ENCODE results near the gene KRTAP10-3. TPM values are rescaled to one million over a fixed set of nuclear protein-coding genes. Genes with fewer than 3 reads are reported as not detected.

KRTAP10-3 gene
- total and polyA plus RNA-seq, 7 donors, result not detected

- intact Hi-C loops (cut with DNase I), result no loop called here
- 68 to 84% (median 79%) methylated on average over 4 of the region's 4 CpGs for WGBS, 3 donors
- Histone ChIP-seq H3K27ac (no peak overlapping the region), H3K9me3 (peaks cover 5% of the 10 kb centered on the region), H3K27me3 (ENCODE audit: insufficient read depth in 3 of 3, low read length in 2 of 3) (peaks cover 0 to 50% (median 16%) of the 10 kb centered on the region in 3 donors), H3K4me3 (no peak overlapping the region), H3K4me1 (no peaks in the 10 kb centered on the region), H3K36me3 (ENCODE audit: insufficient read depth in 1 of 2, low read depth in 1 of 2) (no peaks in the 10 kb centered on the region)
- DNase-seq, result no peak
- ATAC-seq, result no peak
- no peak for TF ChIP-seq CTCF (IDR thresholded peaks at IDR 0.05)
Observed at GRCh38 chr21:44571296-44571695, 12.7 kb upstream of the KRTAP10-3 start.

GRCh38 chr21:44569861-44570517 lies 11.4 kb upstream of the KRTAP10-3 start:
- no peaks in the 10 kb centered on the region for H3K4me1 ChIP-seq
- H3K27ac ChIP-seq, result no peak overlapping the region
- no peak for TF ChIP-seq CTCF (IDR thresholded peaks at IDR 0.05)
- ATAC-seq, result no peak
- H3K36me3 ChIP-seq (ENCODE audit: insufficient read depth in 1 of 2, low read depth in 1 of 2), result no peaks in the 10 kb centered on the region
- 85 to 91% (median 86%) methylated on average over 12 of the region's 12 CpGs for WGBS, 3 donors
- DNase-seq, result no peak
- peaks cover 0 to 41% (median 16%) of the 10 kb centered on the region in 3 donors for H3K27me3 ChIP-seq (ENCODE audit: insufficient read depth in 3 of 3, low read length in 2 of 3)
- intact Hi-C loops (cut with DNase I), result no loop called here
- peaks cover 5% of the 10 kb centered on the region for H3K9me3 ChIP-seq
- no peak overlapping the region for H3K4me3 ChIP-seq

DNA sequence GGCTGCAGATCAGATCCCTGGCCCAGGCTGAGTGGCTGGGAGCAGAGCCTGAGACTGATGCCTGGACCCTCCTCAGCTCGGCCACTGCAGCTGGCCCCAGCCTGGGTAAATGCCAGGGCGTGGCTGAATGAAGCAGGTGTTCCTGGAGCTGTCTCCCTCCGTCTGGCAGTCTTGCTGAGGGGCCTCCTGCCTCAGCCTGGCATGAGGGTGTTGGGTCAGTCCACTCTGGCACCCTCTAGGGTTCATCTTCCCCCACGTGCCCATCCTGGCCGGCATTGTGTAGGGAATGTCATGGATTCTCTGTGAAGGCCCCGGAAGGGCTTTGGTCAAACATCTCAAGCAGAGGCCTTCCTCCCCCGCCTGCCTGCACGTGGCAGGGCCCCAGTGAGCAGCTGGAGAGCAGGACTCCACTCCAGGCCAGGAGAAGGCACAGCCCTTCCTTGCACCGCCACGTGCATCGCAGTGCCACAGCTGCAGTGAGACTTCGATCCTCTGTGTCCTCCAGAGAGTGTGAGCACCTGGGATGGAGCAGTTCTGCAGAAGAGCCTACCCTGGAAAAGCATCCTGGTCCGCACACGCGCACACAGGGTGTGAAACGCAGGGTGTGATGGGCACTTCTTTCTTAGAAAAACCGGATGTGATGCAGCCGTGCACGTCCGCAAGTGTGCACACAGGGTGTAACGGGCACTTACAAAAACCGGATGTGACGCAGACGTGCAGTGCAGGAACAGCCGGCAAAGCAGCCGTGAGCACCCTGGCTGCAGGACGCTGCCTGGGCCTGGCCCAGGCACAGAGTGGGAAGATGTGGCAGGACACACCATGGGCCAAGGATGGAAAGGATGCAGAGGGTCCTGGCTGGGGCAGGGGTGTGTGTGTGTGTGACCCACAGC lies 10.3 kb upstream of the KRTAP10-3 start:
- no peaks in the 10 kb centered on the region for H3K36me3 ChIP-seq (ENCODE audit: insufficient read depth in 1 of 2, low read depth in 1 of 2)
- 36 to 37% (median 37%) methylated on average over 27 of the region's 27 CpGs for WGBS, 3 donors
- no peak overlapping the region for H3K4me3 ChIP-seq
- H3K27me3 ChIP-seq (ENCODE audit: insufficient read depth in 3 of 3, low read length in 2 of 3), result peaks cover 0 to 33% (median 16%) of the 10 kb centered on the region in 3 donors
- no peaks in the 10 kb centered on the region for H3K4me1 ChIP-seq
- DNase-seq (no peak), ATAC-seq (no peak)
- TF ChIP-seq CTCF (IDR thresholded peaks at IDR 0.05), result no peak
- H3K27ac ChIP-seq, result no peak overlapping the region
- H3K9me3 ChIP-seq, result peaks cover 5% of the 10 kb centered on the region
- intact Hi-C loops (cut with DNase I), result no loop called here

DNA sequence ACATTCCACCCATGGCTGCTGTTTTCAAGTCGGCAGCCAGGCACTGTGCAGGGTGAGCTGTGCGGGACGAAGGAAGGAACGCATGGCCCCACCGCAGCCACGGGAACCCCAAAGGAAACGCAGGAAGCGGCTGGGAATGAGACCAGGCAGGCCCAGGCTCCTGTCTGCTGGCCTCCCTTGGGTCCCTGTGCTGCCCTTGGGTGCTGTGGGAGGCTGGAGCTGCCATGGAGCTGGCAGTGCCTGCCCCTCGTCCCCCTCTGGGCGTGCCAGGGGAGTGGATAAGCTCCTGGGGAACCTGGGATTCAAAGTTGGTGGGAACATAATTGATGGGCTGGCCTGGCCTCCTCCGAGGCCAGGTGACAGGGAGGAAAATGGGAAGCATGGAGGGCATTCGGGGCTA lies 9.7 kb upstream of the KRTAP10-3 start:
- peaks cover 6% of the 10 kb centered on the region for H3K9me3 ChIP-seq
- no peak overlapping the region for H3K27ac ChIP-seq
- peaks cover 0 to 33% (median 13%) of the 10 kb centered on the region in 3 donors for H3K27me3 ChIP-seq (ENCODE audit: insufficient read depth in 3 of 3, low read length in 2 of 3)
- no peaks in the 10 kb centered on the region for H3K36me3 ChIP-seq (ENCODE audit: insufficient read depth in 1 of 2, low read depth in 1 of 2)
- no peak overlapping the region for H3K4me3 ChIP-seq
- no peak for TF ChIP-seq CTCF (IDR thresholded peaks at IDR 0.05)
- intact Hi-C loops (cut with DNase I), result no loop called here
- 45 to 62% (median 53%) methylated on average over 12 of the region's 12 CpGs for WGBS, 3 donors
- ATAC-seq (no peak), DNase-seq (no peak)
- H3K4me1 ChIP-seq, result no peaks in the 10 kb centered on the region

Data from psoas muscle (tissue), 8 donors.